ENCODE results near the gene AHCYL2. TPM values are rescaled to one million over a fixed set of nuclear protein-coding genes. Genes with fewer than 3 reads are reported as not detected.

The AHCYL2 gene
- total and polyA plus RNA-seq, 4 donors, result 7.9 to 19.9 (median 10.9) TPM

DNA sequence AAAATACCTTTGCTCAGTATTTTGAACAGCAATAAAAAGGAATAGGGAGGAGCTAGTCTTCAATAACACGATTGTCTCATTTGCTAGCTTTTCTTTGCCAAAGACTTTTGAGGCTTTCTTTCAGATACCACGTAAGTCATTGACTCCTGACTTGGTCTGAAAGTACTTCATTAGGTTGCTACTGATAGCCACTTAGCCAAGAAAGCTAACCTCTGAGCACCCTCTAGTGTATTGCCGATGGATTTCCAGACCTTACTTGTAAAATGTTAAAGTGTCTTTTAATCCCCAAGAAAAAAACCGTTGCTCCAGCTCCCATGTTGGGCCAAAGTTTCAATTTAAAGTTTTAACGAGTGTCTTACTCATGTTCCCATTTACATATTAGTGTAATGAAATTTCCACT is 146.0 kb downstream of the AHCYL2 start:
- intact Hi-C loops (cut with DNase I), result no loop called here
- 72 to 82% methylated on average over 5 of the region's 5 CpGs for whole genome bisulfite sequencing, 2 donors
- H3K9me3 ChIP-seq (ENCODE audit: control insufficient read depth, low read length), result no peaks in the 10 kb centered on the region

DNA sequence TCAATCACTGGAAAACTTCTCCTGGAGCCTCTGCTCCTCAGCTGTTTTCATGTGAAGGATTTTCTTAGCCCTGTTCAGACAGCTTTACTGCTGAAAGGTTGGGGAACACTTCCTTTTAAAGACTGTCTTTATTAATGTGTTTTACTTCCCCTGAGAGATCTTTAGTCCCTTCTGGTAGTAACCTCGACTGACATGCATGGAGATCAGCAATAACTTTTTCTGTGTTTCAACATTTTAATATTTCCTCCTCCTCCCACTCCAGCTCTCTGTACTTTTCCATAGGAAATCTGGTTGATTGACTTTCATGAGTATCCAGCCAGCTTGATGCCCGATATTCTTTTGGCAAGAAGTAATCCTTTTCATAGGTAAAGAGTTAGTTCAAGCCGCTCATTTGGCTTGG is 146.7 kb downstream of the AHCYL2 start:
- ATAC-seq (ENCODE audit: low FRiP score) (no peak), DNase-seq (no peak)
- Histone ChIP-seq H3K36me3 (ENCODE audit: control insufficient read depth in 1 of 2, insufficient read depth in 2 of 2, low read length in 1 of 2) (no peaks in the 10 kb centered on the region), H3K27me3 (ENCODE audit: control insufficient read depth in 1 of 2, insufficient read depth in 2 of 2, low read length in 1 of 2) (no peaks in the 10 kb centered on the region), H3K27ac (ENCODE audit: low read depth in 1 of 2, low read length in 2 of 2) (no peak overlapping the region), H3K9me3 (ENCODE audit: control insufficient read depth, low read length) (no peaks in the 10 kb centered on the region), H3K4me3 (ENCODE audit: low read length in 2 of 2) (no peak overlapping the region), H3K4me1 (ENCODE audit: control insufficient read depth in 1 of 2, insufficient read depth in 2 of 2, low read length in 2 of 2) (no peaks in the 10 kb centered on the region)
- WGBS, 2 donors, result 88 to 93% methylated on average over 3 of the region's 3 CpGs
- intact Hi-C loops (cut with DNase I), result no loop called here

More for the DNA sequence above, 146.0 kb downstream of the AHCYL2 start:
- H3K4me1 ChIP-seq (ENCODE audit: control insufficient read depth in 1 of 2, insufficient read depth in 2 of 2, low read length in 2 of 2), result no peaks in the 10 kb centered on the region
- H3K4me3 ChIP-seq (ENCODE audit: low read length in 2 of 2), result no peak overlapping the region
- ATAC-seq (ENCODE audit: low FRiP score) (no peak), DNase-seq (no peak)
- no peaks in the 10 kb centered on the region for H3K36me3 ChIP-seq (ENCODE audit: control insufficient read depth in 1 of 2, insufficient read depth in 2 of 2, low read length in 1 of 2)
- no peaks in the 10 kb centered on the region for H3K27me3 ChIP-seq (ENCODE audit: control insufficient read depth in 1 of 2, insufficient read depth in 2 of 2, low read length in 1 of 2)
- H3K27ac ChIP-seq (ENCODE audit: low read depth in 1 of 2, low read length in 2 of 2), result no peak overlapping the region

DNA sequence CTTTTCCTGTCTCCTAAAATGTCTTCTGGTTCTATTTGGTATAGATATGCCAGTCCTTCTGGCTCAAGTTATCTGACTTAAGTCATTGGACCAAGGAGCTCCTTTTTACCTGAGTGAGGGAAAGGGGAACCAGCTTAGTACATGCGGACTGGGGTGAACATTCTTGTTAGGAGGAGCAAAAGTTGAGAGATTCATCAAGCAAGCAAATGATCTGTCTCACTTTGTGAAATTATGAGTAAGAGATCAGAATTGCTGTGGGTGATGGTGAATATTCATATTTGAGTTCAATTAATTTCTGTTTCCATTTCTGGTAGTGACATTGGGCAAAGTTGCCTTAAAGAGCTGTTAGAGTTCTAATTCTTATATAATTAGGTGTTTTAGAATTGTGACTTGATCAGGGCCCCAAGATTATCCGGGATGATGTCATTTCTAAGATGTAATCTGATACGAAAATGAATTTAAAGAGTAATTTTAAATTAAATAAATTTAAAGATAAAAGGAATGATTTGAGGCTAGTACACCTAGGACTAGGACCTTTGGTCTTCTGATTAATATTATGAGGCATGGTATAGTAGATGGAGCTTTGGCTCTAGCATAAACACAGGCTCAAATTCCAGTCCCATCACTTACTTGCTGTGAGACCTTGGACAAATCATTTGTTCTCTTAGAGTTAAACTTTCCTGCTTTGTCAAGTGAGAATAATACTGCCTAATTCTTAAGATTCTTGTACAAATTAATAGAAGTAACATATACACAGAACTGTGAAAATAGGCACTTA is 149.0 kb downstream of the AHCYL2 start:
- intact Hi-C loops (cut with DNase I), result no loop called here
- no peak overlapping the region for H3K4me3 ChIP-seq (ENCODE audit: low read length in 2 of 2)
- H3K27ac ChIP-seq (ENCODE audit: low read depth in 1 of 2, low read length in 2 of 2), result no peak overlapping the region
- DNase-seq (no peak), ATAC-seq (ENCODE audit: low FRiP score) (no peak)
- WGBS, 2 donors, result 92 to 97% methylated on average over 3 of the region's 3 CpGs
- no peaks in the 10 kb centered on the region for H3K36me3 ChIP-seq (ENCODE audit: control insufficient read depth in 1 of 2, insufficient read depth in 2 of 2, low read length in 1 of 2)
- no peaks in the 10 kb centered on the region for H3K4me1 ChIP-seq (ENCODE audit: control insufficient read depth in 1 of 2, insufficient read depth in 2 of 2, low read length in 2 of 2)
- H3K9me3 ChIP-seq (ENCODE audit: control insufficient read depth, low read length), result no peaks in the 10 kb centered on the region
- no peaks in the 10 kb centered on the region for H3K27me3 ChIP-seq (ENCODE audit: control insufficient read depth in 1 of 2, insufficient read depth in 2 of 2, low read length in 1 of 2)

DNA sequence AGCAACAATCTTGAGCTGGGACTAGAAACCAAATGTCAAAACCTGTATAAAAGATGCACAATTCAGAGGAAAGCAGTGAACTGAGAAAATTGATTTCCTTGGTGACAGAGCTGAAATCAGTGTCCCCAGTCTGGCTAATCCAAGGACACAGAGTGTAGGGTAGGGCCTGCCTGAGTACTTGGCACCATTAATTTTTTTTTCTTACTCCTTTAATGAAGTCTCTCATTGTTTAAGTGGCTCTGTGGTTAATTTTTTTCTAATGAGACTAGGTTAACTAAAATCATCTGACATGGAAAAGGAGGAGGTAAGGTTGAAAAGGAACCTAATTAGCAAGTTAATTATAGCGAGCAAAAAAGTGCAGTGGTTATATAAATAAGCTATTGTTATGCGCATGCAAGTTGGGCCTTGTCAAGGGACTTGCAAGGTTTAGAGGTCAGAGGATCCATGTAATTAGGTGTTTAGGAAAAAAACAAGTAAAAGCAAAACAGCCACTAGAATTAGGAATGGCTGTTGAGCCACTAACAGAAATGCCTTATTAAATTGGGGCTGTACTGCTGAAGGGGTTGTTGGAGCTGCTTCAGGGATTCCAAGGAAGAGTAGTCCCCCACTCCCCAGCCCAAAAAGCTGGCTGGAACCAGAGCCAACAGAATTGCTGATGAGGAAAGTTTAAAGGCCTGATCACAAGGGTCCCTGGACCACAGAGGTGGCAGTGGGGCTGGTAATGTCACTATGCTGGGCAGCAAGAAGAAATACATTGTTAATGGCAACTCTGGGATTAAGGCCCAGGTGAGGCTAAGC is 150.5 kb downstream of the AHCYL2 start:
- no peaks in the 10 kb centered on the region for H3K27me3 ChIP-seq (ENCODE audit: control insufficient read depth in 1 of 2, insufficient read depth in 2 of 2, low read length in 1 of 2)
- ATAC-seq (ENCODE audit: low FRiP score) (no peak), DNase-seq (no peak)
- intact Hi-C loops (cut with DNase I), result no loop called here
- no peaks in the 10 kb centered on the region for H3K9me3 ChIP-seq (ENCODE audit: control insufficient read depth, low read length)
- H3K4me3 ChIP-seq (ENCODE audit: low read length in 2 of 2), result no peak overlapping the region
- no peaks in the 10 kb centered on the region for H3K4me1 ChIP-seq (ENCODE audit: control insufficient read depth in 1 of 2, insufficient read depth in 2 of 2, low read length in 2 of 2)
- H3K36me3 ChIP-seq (ENCODE audit: control insufficient read depth in 1 of 2, insufficient read depth in 2 of 2, low read length in 1 of 2), result peaks cover 0 to 2% of the 10 kb centered on the region in 2 donors
- 93 to 95% methylated on average over 2 of the region's 2 CpGs for WGBS, 2 donors
- H3K27ac ChIP-seq (ENCODE audit: low read depth in 1 of 2, low read length in 2 of 2), result no peak overlapping the region

DNA sequence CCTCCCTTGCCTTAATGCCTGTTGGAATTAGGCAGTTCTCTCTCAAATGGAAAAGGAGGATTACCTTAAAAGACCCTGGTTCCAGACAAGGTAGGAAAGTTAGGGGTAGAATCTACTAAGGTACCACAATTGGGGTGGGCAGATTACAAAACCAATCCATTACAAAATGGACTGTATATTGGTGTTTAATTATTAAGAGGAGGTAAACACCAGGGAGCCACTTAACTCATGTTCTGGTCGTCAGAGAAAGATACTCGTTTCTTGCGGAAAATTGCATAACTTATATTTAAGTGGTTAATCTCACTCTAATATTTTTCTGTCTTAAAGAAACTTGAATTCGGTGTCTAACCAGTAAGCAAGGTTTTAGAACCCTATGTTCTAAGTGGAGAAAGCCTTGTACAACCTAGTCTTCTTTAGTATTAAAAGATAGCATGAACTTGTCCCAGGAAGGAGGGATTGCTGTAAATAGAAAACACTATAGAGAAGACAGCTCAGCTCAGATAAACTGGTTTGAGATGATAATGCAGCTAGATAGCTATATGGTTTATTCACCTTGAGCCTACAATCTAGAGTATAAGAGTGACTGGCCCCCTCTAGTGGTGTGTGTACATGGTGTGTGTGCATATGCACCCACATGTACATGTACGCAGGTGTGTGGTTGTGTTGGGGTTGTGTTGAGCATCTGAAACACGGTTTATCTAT is 151.4 kb downstream of the AHCYL2 start:
- Histone ChIP-seq H3K4me3 (ENCODE audit: low read length in 2 of 2) (no peak overlapping the region), H3K9me3 (ENCODE audit: control insufficient read depth, low read length) (no peaks in the 10 kb centered on the region), H3K4me1 (ENCODE audit: control insufficient read depth in 1 of 2, insufficient read depth in 2 of 2, low read length in 2 of 2) (no peaks in the 10 kb centered on the region), H3K36me3 (ENCODE audit: control insufficient read depth in 1 of 2, insufficient read depth in 2 of 2, low read length in 1 of 2) (peaks cover 0 to 2% of the 10 kb centered on the region in 2 donors), H3K27ac (ENCODE audit: low read depth in 1 of 2, low read length in 2 of 2) (no peak overlapping the region), H3K27me3 (ENCODE audit: control insufficient read depth in 1 of 2, insufficient read depth in 2 of 2, low read length in 1 of 2) (no peaks in the 10 kb centered on the region)
- ATAC-seq (ENCODE audit: low FRiP score) (no peak), DNase-seq (no peak)
- intact Hi-C loops (cut with DNase I), result no loop called here
- 81 to 85% methylated on average over 6 of the region's 6 CpGs for WGBS, 2 donors

DNA sequence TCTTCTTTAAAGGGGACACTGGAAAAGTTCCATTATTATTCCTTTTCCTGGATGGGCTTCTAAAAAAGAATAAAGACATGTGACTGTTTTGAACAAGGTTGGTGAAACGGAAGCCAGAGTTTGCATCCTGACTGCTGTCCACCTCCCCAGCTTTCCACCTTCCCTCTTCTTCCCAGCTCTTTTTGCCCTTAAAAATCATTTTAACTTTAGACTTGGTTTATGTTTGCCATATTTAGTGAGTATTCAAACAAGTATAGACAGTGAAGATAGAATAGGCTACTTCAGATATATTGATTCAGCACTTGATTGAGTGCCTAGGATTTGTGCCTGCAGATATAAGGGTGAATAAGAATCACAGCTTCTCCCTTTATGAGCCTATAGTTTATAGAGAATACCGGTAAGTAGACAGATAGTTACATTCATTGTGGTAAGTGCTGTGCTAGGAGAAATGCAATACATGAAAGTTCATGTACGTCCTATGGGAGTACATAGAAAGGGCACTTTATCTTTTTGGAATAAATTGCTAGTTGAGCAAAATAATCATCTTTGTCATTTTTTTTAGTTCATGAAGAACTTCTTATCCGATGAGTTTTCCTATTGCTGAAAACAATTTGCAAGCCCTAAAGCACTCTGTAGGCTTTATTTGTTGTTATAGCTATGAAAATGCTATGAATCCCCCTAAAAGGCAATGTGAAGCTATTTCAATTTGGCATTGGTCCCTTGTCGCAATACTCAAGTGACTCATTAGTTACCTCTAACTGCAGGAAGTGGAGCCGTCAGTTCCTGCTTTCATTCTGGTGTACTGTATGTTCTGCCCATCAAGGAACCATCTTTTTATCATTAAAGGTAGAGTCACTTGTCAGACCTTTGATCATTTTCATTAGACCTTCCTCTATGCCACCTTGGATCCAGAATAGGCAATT is 152.2 kb downstream of the AHCYL2 start:
- no peaks in the 10 kb centered on the region for H3K9me3 ChIP-seq (ENCODE audit: control insufficient read depth, low read length)
- H3K27me3 ChIP-seq (ENCODE audit: control insufficient read depth in 1 of 2, insufficient read depth in 2 of 2, low read length in 1 of 2), result no peaks in the 10 kb centered on the region
- no peak overlapping the region for H3K4me3 ChIP-seq (ENCODE audit: low read length in 2 of 2)
- ATAC-seq (ENCODE audit: low FRiP score) (no peak), DNase-seq (no peak)
- H3K4me1 ChIP-seq (ENCODE audit: control insufficient read depth in 1 of 2, insufficient read depth in 2 of 2, low read length in 2 of 2), result no peaks in the 10 kb centered on the region
- H3K27ac ChIP-seq (ENCODE audit: low read depth in 1 of 2, low read length in 2 of 2), result no peak overlapping the region
- H3K36me3 ChIP-seq (ENCODE audit: control insufficient read depth in 1 of 2, insufficient read depth in 2 of 2, low read length in 1 of 2), result peaks cover 0 to 2% of the 10 kb centered on the region in 2 donors
- 70 to 82% methylated on average over 6 of the region's 6 CpGs for WGBS, 2 donors
- intact Hi-C loops (cut with DNase I), result no loop called here

DNA sequence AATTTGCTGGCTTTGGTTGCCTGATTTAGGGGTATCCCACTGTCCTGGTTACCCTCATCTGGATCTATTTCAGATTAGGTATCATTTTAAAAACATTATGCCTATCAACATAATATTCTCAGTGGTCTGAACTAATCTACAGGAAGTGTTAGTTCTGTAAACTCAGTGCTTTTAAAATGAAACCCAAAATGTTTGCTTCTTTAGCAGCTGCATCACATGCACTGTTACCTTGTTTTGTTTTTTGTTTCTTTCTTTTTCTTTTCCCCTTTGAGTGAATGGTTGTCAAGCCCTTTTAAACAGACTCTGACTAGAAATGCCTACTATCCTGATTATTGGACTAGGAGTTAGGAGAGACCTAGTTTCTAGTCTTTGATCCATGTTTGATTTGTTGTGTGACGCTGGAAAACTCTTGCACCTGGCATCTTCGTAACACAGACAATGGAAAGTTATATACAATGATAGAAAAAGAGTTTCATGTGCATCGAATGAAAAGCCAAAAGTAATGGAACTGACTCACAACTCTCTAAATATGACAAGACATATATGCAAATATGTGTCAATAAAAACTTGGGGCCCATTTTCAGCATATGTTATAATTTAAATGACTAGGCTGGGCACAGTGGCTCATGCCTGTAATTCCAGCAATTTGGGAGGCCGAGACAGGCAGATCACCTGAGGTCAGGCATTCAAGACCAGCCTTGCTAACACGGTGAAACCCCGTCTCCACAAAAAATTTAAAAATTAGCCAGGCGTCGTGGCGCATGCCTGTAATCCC is 157.1 kb downstream of the AHCYL2 start:
- no peak overlapping the region for H3K4me3 ChIP-seq (ENCODE audit: low read length in 2 of 2)
- ATAC-seq (ENCODE audit: low FRiP score) (no peak), DNase-seq (no peak)
- H3K27ac ChIP-seq (ENCODE audit: low read depth in 1 of 2, low read length in 2 of 2), result no peak overlapping the region
- no peaks in the 10 kb centered on the region for H3K4me1 ChIP-seq (ENCODE audit: control insufficient read depth in 1 of 2, insufficient read depth in 2 of 2, low read length in 2 of 2)
- peaks cover 0 to 2% of the 10 kb centered on the region in 2 donors for H3K36me3 ChIP-seq (ENCODE audit: control insufficient read depth in 1 of 2, insufficient read depth in 2 of 2, low read length in 1 of 2)
- 97 to 99% methylated on average over 9 of the region's 9 CpGs for WGBS, 2 donors
- no peaks in the 10 kb centered on the region for H3K9me3 ChIP-seq (ENCODE audit: control insufficient read depth, low read length)
- no peaks in the 10 kb centered on the region for H3K27me3 ChIP-seq (ENCODE audit: control insufficient read depth in 1 of 2, insufficient read depth in 2 of 2, low read length in 1 of 2)
- intact Hi-C loops (cut with DNase I), result no loop called here

All from aorta (tissue), 5 donors.